ENCODE data around the gene MAGEF1.

The MAGEF1 gene

GRCh38 chr3:184696697-184697096 is 15.2 kb downstream of the MAGEF1 start:
- no peak for DNase-seq
- in situ Hi-C loops (cut with HindIII; ENCODE audit: low pct_ligation_motif_present, low pct_unique_long_range_greater_than_20kb, low sequenced_read_pairs) = no loop called here

DNA sequence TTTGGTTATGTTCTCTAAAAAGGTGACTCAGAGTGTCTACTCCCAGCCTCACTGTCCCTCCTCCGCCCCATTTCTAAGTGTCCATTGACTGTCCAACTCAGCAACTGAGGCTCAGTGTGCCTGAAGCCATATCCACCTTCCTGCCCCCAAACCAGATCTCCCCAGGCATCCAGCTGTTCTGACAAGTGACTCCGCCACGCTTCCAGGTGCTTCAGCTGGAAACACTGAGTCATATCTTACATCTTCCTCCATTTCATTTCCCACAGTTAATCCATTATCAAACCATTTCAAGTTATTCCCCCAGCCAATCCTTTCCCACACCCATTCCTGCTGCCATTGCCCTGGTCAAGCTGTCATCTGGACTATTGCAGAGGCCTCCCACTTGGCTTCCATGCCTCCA is 17.1 kb downstream of the MAGEF1 start:
- no peak for DNase-seq
- in situ Hi-C loops (cut with HindIII; ENCODE audit: low pct_ligation_motif_present, low pct_unique_long_range_greater_than_20kb, low sequenced_read_pairs) = no loop called here

GRCh38 chr3:184694133-184694665 is 17.7 kb downstream of the MAGEF1 start:
- in situ Hi-C loops (cut with HindIII; ENCODE audit: low pct_ligation_motif_present, low pct_unique_long_range_greater_than_20kb, low sequenced_read_pairs) = no loop called here
- DNase-seq = no peak

- in situ Hi-C loops (cut with HindIII; ENCODE audit: low pct_ligation_motif_present, low pct_unique_long_range_greater_than_20kb, low sequenced_read_pairs) = no loop called here
These were observed 18.6 kb downstream of the MAGEF1 start for GRCh38 chr3:184693011-184693975.

DNA sequence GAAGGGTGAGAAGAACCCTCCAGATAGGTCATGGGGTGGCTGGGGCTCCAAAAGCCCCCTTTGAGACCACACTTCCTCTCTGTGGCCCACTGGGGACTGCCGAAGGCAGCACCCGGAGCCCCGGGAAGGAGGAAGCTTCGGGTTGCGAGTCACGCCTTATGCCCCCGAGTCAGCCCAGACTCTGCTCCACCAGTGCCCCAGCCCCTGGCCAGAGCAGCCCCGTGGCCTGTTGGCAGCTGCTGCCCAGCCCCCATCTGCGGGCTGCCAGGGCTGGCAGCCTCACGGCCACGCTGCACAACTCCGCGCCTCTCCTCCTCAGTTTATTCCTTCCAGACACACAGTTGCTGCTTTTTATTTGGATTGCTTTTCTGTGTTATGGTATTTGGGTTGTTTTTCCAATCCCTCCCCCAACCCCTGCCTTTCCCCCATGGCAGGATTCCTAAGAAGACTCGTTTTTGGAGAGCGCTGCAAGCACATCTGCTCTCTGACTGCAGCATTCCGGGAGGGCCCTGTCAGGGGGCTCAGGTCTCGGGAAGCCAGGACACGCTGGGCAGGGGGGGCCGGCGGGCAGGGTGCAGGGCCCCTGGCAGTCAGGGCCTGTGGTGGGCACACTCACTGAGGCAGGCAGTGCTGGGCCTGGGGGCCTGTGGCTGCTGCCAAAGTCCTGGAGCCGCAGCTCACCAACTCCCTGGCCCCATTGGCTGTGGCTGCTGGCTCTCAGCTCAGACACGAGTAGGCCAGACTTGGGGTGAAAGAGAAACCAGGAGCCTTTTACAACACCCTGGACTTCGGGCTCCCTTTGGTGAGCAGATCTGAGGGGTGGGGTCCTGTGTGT is 20.2 kb downstream of the MAGEF1 start:
- in situ Hi-C loops (cut with HindIII; ENCODE audit: low pct_ligation_motif_present, low pct_unique_long_range_greater_than_20kb, low sequenced_read_pairs) = no loop called here
- DNase-seq = no peak

More at GRCh38 chr3:184693011-184693975, 18.6 kb downstream of the MAGEF1 start:
- DNase-seq = no peak

- in situ Hi-C loops (cut with HindIII; ENCODE audit: low pct_ligation_motif_present, low pct_unique_long_range_greater_than_20kb, low sequenced_read_pairs) = no loop called here
- no peak for DNase-seq
These were observed 21.5 kb downstream of the MAGEF1 start for GRCh38 chr3:184690192-184690883.

DNA sequence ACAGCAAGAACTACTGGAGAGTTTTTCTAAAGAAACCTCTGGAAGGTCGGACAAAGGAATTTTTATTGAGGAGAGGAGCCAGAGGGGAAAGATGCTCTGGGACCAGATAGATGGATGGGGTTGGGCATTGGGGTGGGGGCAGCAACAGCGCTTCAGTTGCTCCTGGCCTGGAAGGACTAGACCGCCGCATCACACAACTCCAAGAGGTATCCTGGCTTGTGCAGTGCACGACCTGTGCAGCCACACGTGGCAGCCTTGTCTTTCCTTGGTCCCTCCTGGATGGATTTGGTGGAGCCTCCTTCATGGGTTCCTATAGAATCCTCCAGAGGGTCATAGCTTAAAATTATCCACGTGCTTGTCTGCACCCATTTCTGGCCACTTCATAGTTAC is 23.0 kb downstream of the MAGEF1 start:
- in situ Hi-C loops (cut with HindIII; ENCODE audit: low pct_ligation_motif_present, low pct_unique_long_range_greater_than_20kb, low sequenced_read_pairs) = no loop called here

DNA sequence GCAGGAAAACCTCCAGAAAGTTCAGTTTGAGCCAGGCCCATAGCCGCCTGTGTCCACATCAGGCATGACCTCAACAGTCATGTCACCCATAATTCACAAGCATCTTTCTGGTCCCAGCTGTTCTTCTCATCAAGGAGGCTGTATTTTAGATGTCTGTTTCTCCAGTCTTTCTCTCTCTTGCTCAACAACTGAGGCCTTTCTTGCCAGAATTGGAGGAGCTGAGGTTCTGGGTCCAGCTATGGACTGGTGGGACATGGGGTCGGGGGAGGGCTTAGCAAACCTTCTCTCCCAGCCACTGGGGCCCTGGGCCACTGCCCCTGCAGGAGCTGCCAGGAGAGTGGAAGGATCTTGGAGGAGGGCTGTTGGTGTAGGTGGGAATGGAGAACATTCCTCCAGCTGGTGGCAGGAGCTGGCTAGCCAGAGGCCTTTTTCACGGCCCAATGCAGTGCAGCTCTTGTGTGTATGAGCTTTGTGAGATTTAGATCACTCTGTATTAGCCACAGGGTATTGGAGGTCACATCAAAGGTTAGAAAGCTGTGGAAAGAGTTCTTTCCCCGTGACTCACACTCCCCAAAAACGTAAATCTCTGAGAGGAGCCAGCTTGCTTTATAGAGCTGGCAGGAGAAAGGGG is 23.5 kb downstream of the MAGEF1 start:
- DNase-seq = peak; percentile 8

More for the DNA sequence above, 23.0 kb downstream of the MAGEF1 start:
- DNase-seq = no peak

GRCh38 chr3:184687363-184688015 is 24.4 kb downstream of the MAGEF1 start:
- no peak for DNase-seq
- in situ Hi-C loops (cut with HindIII; ENCODE audit: low pct_ligation_motif_present, low pct_unique_long_range_greater_than_20kb, low sequenced_read_pairs) = no loop called here

More for the DNA sequence above, 23.5 kb downstream of the MAGEF1 start:
- in situ Hi-C loops (cut with HindIII; ENCODE audit: low pct_ligation_motif_present, low pct_unique_long_range_greater_than_20kb, low sequenced_read_pairs) = no loop called here

DNA sequence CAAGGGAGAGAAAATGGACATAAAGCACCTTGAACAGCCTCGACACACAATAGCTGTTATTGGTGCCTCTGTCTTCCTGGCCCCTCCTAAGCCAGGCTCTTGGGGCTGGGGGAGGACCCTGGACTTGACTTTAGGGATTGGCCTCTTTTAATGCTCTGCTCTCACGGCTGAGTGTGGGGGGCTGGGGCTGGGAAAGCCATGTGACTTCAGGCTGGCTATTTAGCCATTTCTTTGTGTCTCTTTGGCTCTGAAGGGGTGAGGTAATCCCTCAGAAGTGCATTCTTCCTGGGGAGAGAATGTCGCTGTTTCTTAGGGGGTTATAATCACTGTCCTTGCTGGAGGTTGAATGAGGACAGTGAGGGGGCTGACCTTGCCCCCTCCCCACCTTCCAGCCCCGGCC is 26.2 kb downstream of the MAGEF1 start:
- in situ Hi-C loops (cut with HindIII; ENCODE audit: low pct_ligation_motif_present, low pct_unique_long_range_greater_than_20kb, low sequenced_read_pairs) = no loop called here
- no peak for DNase-seq

DNA sequence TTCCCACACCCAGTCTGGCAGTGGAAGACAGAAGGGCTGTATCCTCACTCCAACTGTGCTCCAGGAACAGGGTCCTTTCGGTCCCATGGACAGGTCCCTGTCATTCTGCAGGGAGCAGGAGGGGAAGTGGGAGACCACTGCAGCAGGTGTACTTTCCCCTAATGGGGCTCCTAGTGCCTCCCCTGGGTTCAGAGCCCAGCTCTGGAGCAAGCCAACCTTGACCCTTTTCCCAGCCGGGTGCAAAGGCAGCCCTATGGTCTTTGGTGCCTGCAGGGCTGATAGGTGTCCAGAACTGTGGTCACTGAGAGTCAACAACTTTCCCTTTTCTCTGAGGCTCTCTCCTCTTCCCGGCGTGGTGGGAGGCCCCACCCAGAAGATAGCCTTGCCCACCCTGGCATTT is 26.8 kb downstream of the MAGEF1 start:
- no peak for DNase-seq
- in situ Hi-C loops (cut with HindIII; ENCODE audit: low pct_ligation_motif_present, low pct_unique_long_range_greater_than_20kb, low sequenced_read_pairs) = no loop called here

GRCh38 chr3:184683900-184684560 is 27.8 kb downstream of the MAGEF1 start:
- DNase-seq = no peak
- in situ Hi-C loops (cut with HindIII; ENCODE audit: low pct_ligation_motif_present, low pct_unique_long_range_greater_than_20kb, low sequenced_read_pairs) = no loop called here

- in situ Hi-C loops (cut with HindIII; ENCODE audit: low pct_ligation_motif_present, low pct_unique_long_range_greater_than_20kb, low sequenced_read_pairs) = no loop called here
- DNase-seq = no peak
These were observed 28.6 kb downstream of the MAGEF1 start for GRCh38 chr3:184683234-184683633.

DNA sequence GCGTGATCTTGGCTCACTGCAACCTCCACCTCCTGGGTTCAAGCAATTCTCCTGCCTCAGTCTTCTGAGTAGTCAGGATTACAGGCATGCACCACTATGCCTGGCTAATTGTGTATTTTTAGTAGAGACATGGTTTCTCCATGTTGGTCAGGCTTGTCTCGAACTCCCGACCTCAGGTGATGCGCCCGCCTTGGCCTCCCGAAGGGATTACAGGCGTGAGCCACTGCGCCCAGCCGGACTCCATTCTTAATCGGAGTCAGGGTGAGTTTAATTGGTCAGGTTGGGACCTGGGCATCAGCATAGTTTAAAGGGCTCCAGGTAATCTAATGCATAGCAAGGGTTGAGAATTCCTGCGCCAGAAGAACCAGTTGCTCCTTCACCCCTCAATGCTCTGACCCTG is 29.2 kb downstream of the MAGEF1 start:
- in situ Hi-C loops (cut with HindIII; ENCODE audit: low pct_ligation_motif_present, low pct_unique_long_range_greater_than_20kb, low sequenced_read_pairs) = no loop called here
- no peak for DNase-seq

DNA sequence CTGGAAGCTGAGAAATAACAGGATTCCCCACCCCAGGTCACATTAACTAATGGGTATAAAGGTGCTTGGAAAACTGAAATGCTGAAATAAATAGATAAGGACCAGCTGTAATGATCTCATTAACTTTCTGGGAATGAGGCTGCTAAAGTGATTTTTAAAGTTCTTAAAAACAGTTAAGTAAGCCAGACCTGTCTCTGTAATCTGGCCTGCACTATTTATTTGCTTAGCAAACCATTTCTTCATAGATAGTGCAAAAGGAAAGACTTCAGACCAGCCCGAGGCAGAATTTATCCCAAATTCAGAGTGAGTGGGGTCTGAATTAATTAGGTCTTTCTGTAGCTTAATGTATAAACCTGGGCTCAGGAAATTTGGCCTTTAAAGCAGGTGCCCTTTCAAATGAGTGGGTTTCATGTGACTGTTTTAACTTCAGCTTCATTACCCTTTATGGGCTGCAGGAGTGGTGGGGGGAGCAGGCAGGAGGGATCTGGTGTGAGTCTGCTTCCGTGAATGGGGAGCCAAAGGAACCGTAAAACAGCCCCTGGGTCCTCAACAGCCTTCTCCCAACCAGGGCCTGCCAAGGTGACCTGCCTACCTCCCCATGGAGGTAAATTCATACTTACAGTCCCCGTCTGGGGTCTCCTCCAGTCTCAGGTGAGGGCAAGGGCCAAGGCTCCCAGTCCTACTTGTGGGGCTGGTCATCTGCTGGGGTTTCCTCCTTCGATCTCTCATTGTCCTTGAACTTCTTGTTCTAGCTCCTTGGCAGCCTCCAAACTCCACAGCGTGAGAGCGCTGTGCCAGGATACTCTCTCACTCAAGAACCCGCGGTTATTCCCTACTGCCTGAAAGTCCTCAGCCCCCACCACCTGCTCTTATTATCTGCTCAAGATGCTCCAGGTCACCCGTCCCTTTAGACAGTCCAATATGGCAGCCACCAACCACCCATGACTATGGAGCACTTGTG is 31.2 kb downstream of the MAGEF1 start:
- in situ Hi-C loops (cut with HindIII; ENCODE audit: low pct_ligation_motif_present, low pct_unique_long_range_greater_than_20kb, low sequenced_read_pairs) = no loop called here
- DNase-seq = no peak

- in situ Hi-C loops (cut with HindIII; ENCODE audit: low pct_ligation_motif_present, low pct_unique_long_range_greater_than_20kb, low sequenced_read_pairs) = no loop called here
- DNase-seq = no peak
These were observed 32.6 kb downstream of the MAGEF1 start for GRCh38 chr3:184679056-184679816.
